ENCODE data around the gene RNF123.

Gene RNF123

DNA sequence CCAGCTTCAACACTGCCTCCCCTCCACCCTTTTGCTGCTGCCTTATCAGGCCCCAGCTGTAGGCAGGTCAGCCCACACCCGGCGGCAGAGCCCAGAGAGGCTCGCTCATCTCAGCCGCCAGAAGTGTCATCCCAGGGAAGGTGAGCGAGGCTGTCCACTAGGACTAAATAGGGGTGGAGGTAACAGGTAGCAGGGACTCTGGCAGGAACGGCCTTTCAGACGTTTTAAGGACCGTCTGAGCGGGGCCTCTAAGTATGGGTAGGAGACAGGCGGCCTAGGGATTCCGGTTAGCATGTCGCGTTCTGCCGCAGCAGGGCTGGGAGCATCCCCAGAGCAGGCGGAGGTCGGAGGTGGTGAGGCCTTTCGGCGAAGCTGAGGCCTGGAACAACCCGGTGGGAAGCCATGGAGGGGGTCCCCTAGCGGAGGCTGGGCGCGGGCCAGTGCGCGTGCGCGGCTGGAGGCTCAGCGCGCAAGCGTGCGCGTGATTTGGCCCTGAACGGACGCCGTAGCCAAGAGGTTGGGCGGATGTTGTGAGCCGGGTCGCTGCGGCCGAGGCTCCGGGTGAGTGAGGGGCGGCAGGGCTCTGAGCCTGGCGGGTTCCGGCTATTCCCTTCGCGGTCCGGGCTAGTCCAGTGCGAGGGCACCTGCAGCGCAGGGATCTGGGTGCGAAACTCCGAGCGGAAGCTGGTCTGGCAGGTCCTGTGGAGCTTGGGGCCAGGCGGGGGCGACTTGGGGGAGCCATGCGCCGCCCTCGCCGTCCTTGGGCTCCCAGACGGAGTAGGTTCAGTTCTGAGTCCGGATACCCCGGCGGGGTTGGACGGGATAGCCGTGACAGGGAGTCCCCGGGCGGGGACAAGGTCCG lies at the start of gene RNF123, which contains the start of gene MST1:
RNF123 (plus strand) TSS at position 512 of the 862 bp plus-strand sequence. CDS start 1,609 bp downstream, outside the sequence.
MST1 (minus strand) TSS at position 429 of the 862 bp plus-strand sequence. CDS start 783 bp downstream, outside the sequence.
- no peak for DNase-seq

- DNase-seq: no peak
These were observed 48.1 kb upstream of the RNF123 start for GRCh38 chr3:49641292-49641691.

- no peak for DNase-seq
These were observed 47.2 kb upstream of the RNF123 start for GRCh38 chr3:49641921-49642707.

DNA sequence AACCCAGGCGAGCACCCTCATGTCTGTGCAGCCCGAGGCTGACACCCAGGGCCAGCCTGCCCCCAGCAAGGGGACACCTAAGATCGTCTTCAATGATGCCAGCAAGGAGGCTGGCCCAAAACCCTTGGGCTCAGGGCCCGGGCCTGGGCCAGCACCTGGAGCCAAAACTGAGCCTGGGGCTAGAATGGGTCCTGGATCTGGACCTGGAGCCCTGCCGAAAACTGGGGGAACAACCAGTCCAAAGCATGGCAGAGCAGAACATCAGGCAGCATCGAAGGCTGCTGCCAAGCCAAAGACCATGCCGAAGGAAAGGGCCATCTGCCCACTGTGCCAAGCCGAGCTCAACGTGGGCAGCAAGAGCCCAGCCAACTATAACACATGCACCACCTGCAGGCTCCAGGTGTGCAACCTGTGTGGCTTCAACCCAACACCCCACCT lies 46.6 kb upstream of the RNF123 start:
- DNase-seq: no peak

DNA sequence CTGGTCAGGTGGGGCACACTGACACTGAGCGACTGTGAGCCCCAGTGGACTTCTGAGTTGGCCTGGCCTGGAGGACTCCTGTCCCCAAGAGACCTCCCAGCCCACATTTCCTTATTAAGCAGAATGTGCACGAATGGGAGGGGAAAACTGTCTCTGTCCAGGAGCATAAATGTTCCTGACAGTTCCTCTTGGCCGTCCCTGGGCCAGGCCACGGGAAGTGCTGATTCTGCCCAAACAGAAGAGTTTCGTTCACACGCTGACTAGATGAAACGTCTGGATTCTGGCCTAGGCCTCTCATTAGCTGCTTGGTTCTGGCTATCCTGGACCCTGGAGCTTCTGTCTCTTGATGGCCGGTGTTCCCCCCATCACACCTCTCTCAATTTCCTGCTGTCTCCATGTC lies 44.7 kb upstream of the RNF123 start:
- DNase-seq: no peak

DNA sequence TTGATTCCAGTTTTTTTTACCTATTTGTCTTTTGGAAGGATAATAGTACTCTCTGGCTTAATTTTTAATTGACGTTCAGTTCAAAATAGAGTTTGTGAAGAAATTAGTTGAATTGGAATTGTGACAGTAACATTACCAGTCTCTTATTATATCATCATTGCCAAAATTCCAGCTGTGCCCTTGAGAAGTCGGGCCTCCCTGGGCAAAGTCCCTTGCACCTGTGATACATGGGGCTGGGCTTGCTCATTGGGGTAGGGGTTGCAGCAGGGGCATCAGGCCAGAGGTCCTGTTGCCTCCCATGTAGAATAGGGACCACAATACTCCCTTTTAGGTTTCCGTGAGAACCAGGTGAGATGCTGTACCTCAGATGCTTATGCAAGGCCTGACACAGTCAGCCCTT lies 43.1 kb upstream of the RNF123 start:
- no peak for DNase-seq

GRCh38 chr3:49647741-49648140 lies 41.6 kb upstream of the RNF123 start:
- DNase-seq: no peak

GRCh38 chr3:49648354-49649019 lies 40.9 kb upstream of the RNF123 start:
- DNase-seq: no peak

- no peak for DNase-seq
These were observed 39.8 kb upstream of the RNF123 start for GRCh38 chr3:49649576-49649975.

DNA sequence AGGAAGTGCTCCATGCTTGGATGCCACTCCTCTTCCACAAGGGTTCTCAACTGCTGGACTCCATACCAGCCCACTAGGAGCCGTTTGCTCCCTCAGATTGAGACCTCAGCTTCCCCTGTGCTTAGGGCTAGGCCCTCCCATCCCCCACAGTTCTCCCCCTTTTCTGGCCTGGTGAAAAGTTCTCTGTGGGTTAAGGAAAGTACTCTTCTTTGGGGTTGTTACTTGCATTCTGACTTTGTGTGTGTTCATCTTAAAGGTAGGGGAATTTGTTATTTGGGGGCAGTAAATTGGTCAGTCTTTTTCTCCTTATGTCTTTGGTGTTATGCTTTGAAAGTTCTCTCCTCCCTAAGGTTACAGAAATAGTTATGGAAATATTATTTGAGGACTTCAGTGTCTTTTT lies 39.2 kb upstream of the RNF123 start:
- no peak for DNase-seq

DNA sequence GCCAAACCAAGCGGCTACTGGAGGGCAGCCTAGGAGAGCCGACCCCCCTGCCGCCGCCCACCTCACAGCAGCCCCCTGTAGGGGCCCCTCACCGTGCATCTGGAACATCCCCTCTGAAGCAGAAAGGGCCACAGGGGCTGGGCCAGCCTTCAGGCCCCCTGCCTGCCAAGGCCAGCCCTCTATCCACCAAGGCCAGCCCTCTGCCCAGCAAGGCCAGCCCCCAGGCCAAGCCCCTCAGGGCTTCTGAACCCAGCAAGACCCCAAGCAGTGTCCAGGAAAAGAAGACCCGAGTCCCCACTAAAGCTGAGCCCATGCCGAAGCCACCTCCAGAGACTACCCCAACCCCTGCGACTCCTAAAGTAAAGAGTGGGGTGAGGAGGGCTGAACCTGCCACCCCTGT lies 38.7 kb upstream of the RNF123 start:
- no peak for DNase-seq

DNA sequence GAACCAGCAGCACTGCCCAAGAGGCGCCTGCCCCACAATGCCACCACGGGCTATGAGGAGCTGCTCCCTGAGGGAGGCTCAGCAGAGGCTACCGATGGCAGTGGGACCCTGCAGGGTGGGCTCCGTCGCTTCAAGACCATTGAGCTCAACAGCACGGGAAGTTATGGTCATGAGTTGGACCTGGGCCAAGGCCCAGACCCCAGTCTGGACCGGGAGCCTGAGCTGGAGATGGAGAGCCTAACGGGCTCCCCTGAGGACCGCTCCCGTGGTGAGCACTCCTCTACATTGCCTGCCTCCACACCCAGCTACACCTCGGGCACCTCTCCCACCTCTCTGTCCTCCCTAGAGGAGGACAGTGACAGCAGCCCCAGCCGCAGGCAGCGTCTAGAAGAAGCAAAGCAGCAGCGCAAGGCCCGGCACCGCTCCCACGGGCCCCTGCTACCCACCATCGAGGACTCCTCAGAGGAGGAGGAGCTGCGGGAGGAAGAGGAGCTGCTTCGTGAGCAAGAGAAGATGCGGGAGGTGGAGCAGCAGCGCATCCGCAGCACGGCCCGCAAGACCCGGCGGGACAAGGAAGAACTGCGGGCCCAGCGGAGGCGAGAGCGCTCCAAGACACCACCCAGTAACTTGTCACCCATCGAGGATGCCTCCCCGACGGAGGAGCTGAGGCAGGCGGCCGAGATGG lies 37.0 kb upstream of the RNF123 start:
- DNase-seq: no peak

DNA sequence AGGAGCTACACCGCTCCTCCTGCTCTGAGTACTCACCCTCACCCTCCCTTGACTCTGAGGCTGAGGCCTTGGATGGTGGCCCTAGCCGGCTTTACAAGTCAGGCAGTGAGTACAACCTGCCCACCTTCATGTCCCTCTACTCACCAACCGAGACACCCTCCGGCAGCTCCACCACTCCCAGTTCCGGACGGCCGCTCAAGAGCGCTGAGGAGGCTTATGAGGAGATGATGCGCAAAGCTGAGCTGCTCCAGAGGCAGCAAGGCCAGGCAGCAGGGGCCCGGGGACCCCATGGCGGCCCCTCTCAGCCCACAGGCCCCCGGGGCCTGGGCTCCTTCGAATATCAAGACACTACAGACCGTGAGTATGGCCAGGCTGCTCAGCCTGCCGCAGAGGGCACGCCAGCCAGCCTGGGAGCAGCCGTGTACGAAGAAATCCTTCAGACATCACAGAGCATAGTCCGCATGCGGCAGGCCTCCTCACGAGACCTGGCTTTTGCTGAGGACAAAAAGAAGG lies 36.4 kb upstream of the RNF123 start:
- no peak for DNase-seq

DNA sequence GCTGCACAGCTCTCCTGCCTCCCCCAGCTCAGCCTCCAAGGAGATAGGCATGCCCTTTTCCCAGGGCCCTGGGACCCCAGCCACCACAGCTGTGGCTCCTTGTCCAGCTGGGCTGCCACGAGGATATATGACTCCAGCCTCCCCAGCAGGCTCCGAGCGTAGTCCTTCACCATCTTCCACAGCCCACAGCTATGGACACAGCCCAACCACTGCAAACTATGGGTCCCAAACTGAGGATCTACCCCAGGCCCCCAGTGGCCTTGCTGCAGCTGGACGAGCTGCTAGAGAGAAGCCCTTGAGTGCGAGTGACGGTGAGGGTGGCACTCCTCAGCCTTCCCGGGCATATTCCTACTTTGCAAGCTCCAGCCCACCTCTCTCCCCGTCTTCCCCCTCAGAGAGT lies 35.7 kb upstream of the RNF123 start:
- DNase-seq: no peak

GRCh38 chr3:49654176-49654825 lies 35.1 kb upstream of the RNF123 start:
- DNase-seq: no peak

DNA sequence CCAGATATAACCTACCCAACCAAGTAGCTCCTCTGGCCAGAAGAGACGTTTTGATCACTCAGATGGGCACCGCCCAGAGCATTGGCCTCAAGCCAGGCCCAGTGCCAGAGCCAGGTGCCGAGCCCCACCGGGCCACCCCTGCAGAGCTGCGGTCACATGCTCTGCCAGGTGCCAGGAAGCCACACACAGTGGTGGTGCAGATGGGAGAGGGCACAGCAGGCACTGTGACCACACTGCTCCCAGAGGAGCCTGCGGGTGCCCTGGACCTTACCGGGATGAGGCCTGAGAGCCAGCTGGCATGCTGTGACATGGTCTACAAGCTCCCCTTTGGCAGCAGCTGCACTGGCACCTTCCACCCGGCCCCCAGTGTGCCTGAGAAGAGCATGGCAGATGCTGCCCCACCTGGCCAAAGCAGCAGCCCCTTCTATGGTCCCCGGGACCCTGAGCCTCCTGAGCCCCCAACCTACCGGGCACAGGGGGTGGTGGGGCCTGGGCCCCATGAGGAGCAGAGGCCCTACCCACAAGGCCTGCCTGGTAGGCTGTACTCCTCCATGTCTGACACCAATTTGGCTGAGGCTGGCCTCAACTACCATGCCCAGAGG lies 34.3 kb upstream of the RNF123 start:
- no peak for DNase-seq

DNA sequence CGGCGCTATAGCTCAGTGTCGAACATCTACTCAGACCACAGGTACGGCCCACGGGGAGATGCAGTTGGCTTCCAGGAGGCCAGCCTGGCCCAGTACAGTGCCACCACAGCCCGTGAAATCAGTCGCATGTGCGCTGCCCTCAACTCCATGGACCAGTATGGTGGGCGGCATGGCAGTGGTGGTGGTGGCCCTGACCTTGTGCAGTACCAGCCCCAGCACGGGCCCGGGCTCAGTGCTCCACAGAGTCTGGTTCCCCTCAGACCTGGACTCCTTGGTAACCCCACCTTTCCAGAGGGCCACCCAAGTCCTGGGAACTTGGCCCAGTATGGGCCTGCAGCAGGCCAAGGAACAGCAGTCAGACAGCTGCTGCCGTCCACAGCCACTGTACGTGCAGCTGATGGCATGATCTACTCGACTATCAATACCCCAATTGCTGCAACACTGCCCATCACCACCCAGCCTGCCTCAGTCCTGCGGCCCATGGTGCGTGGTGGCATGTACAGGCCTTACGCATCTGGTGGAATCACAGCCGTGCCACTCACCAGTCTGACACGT lies 33.5 kb upstream of the RNF123 start:
- DNase-seq: no peak

GRCh38 chr3:49656541-49657112 lies 32.7 kb upstream of the RNF123 start:
- no peak for DNase-seq

DNA sequence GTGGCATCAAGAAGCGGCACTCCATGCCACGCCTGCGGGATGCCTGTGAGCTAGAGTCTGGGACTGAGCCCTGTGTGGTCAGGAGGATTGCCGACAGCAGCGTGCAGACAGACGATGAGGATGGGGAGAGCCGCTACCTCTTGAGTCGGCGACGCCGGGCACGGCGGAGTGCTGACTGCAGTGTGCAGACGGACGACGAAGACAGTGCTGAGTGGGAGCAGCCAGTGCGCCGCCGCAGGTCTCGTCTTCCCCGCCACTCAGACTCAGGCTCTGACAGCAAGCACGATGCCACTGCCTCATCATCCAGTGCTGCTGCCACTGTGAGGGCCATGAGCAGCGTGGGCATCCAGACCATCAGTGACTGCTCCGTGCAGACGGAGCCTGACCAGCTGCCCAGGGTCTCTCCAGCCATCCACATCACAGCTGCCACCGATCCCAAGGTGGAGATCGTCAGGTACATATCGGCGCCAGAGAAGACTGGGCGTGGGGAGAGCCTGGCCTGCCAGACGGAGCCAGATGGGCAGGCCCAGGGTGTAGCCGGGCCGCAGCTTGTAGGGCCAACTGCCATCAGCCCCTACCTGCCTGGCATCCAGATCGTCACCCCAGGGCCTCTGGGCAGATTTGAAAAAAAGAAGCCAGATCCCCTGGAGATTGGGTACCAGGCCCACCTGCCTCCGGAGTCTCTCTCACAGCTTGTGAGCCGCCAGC lies 32.0 kb upstream of the RNF123 start:
- DNase-seq: no peak

GRCh38 chr3:49658711-49659110 lies 30.6 kb upstream of the RNF123 start:
- no peak for DNase-seq

All from NCI-H748 treated with DMSO at 0.1 percent for 48 hours (cell line).